PC-9 (cell line): Measurements from ENCODE around the gene CDC16. TPM values are rescaled to one million over a fixed set of nuclear protein-coding genes. Genes with fewer than 3 reads are reported as not detected.
"Not testable (repeated sequence)": the region's sequence is repeated elsewhere in the genome, so short reads cannot be mapped to it uniquely, and the experiment has no call there.

Experiments used
- BruUV-seq: library from RNA; stranded (reverse); fragments of 400-500 nt; replicated peaks from 2 replicates; lab custom pipeline; 2021; lab: Mats Ljungman, UMichigan
- CTCF ChIA-PET: fragments of 300-600 bp; sonication (Branson Sonifier 250); formaldehyde crosslinking; loops from one replicate; lab custom pipeline; 2022; ENCODE audit warnings: antibody characterized with exemption; lab: Charles Lee
- POLR2A ChIA-PET: fragments of 300-600 bp; sonication (Branson Sonifier 250); formaldehyde crosslinking; loops from one replicate; lab custom pipeline; 2022; ENCODE audit warnings: antibody characterized with exemption; ENCODE audit not compliant: unreplicated experiment; lab: Charles Lee
- DNase-seq, 2 experiments: peaks; one replicate each; pipeline versions ENCODE4 v3.0.0 to v3.0.0-alpha.2; 2015 to 2022; ENCODE audit warnings: mixed read lengths in 1 of 2
- H2AFZ ChIP-seq: fragments of 200-600 bp; sonication (generic); 2 replicates; pipeline ENCODE4 v1.8.1; 2017; ENCODE audit warnings: antibody characterized with exemption
- H3F3A ChIP-seq: fragments of 200-600 bp; sonication (generic); 2 replicates; pipeline ENCODE4 v1.8.1; 2017; ENCODE audit warnings: antibody characterized with exemption, mild to moderate bottlenecking, low read depth; ENCODE audit not compliant: insufficient read depth
- H3K27ac ChIP-seq: fragments of 200-600 bp; sonication (generic); 2 replicates; pipeline ENCODE4 v1.6.1; 2016; ENCODE audit warnings: mixed run types
- H3K27me3 ChIP-seq: fragments of 200-600 bp; sonication (generic); 2 replicates; pipeline ENCODE4 v1.6.1; 2016; ENCODE audit warnings: low read depth, mixed run types; ENCODE audit not compliant: insufficient read depth
- H3K36me3 ChIP-seq: fragments of 200-600 bp; sonication (generic); 2 replicates; pipeline ENCODE4 v1.6.1; 2016; ENCODE audit warnings: low read depth, mixed run types
- H3K4me1 ChIP-seq: fragments of 200-600 bp; sonication (generic); replicated peaks from 2 replicates; pipeline ENCODE4 v1.6.1; 2016; ENCODE audit warnings: mixed run types; ENCODE audit not compliant: insufficient read depth
- H3K4me2 ChIP-seq: fragments of 200-600 bp; sonication (generic); 2 replicates; pipeline ENCODE4 v1.6.1; 2017; ENCODE audit warnings: mixed run types
- H3K4me3 ChIP-seq: fragments of 200-600 bp; sonication (generic); 2 replicates; pipeline ENCODE4 v1.6.1; 2016; ENCODE audit warnings: mixed run types
- H3K79me2 ChIP-seq: fragments of 200-600 bp; sonication (generic); 2 replicates; pipeline ENCODE4 v1.6.1; 2017; ENCODE audit warnings: low read depth, mixed run types
- H3K9me2 ChIP-seq: fragments of 200-600 bp; sonication (generic); 2 replicates; pipeline ENCODE4 v1.8.1; 2017; ENCODE audit warnings: mild to moderate bottlenecking; ENCODE audit not compliant: insufficient read depth
- H3K9me3 ChIP-seq: fragments of 200-600 bp; sonication (generic); 2 replicates; pipeline ENCODE4 v1.8.1; 2016; ENCODE audit warnings: low read depth; ENCODE audit not compliant: insufficient read depth
- H4K20me1 ChIP-seq: fragments of 200-600 bp; sonication (generic); 2 replicates; pipeline ENCODE4 v1.8.1; 2017; ENCODE audit not compliant: insufficient read depth
- CTCF ChIP-seq: fragments of 200-600 bp; sonication (generic); conservative IDR thresholded peaks from 2 replicates; pipeline ENCODE4 v1.6.1; 2017; ENCODE audit warnings: mixed run types, antibody characterized with exemption, mild to moderate bottlenecking, moderate library complexity
- EZH2 ChIP-seq: fragments of 200-600 bp; sonication (generic); IDR thresholded peaks from 2 replicates; pipeline ENCODE4 v1.8.0; 2017; ENCODE audit warnings: antibody characterized with exemption, low read depth
- intact Hi-C: fragments of 100-400 bp; cut with micrococcal nuclease; formaldehyde crosslinking; loops from one replicate; pipeline ENCODE4 v1.10.0; 2022; ENCODE audit not compliant: unreplicated experiment
- total RNA-seq: library from RNA; stranded (reverse); gene quantifications from 2 replicates; pipeline ENCODE4 v1.2.3, GENCODE V29; 2021

Gene CDC16
- total RNA-seq, 1 experiment from 2014 or later: 56.8 TPM

DNA sequence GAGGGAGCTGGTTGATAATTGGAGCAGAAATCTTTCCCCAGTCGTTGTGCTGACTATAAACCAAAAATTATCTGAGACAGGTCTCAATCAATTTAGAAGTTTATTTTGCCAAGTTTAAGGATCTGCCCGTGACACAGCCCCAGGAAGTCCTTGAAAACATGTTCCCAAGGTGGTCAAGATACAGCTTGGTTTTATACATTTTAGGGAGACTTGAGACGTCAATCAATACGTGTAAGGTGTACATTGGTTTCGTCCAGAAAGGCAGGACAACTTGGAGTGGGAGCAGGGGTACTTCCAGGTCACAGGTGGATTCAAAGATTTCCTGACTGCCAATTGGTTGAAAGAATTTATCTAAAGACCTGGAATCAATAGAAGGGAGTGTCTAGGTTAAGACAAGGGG is 38.1 kb upstream of the CDC16 start:
- H3F3A ChIP-seq: no peaks in the 10 kb centered on the region
- ChIA-PET CTCF (no interaction called here), POLR2A (no interaction called here)
- intact Hi-C loops: no loop called here
- no peak overlapping the region for H3K4me2 ChIP-seq
- H3K27ac ChIP-seq: no peak overlapping the region
- no peaks in the 10 kb centered on the region for H3K4me1 ChIP-seq
- no peaks in the 10 kb centered on the region for H3K27me3 ChIP-seq
- no peak for DNase-seq
- no peaks in the 10 kb centered on the region for H3K79me2 ChIP-seq
- no peaks in the 10 kb centered on the region for H3K9me2 ChIP-seq
- BruUV-seq: no TSS peak
- H3K36me3 ChIP-seq: no peaks in the 10 kb centered on the region
- TF ChIP-seq CTCF (no peak), EZH2 (no peak)
- H3K4me3 ChIP-seq: no peak overlapping the region
- H2AFZ ChIP-seq: no peak overlapping the region
- no peaks in the 10 kb centered on the region for H4K20me1 ChIP-seq
- no peaks in the 10 kb centered on the region for H3K9me3 ChIP-seq

DNA sequence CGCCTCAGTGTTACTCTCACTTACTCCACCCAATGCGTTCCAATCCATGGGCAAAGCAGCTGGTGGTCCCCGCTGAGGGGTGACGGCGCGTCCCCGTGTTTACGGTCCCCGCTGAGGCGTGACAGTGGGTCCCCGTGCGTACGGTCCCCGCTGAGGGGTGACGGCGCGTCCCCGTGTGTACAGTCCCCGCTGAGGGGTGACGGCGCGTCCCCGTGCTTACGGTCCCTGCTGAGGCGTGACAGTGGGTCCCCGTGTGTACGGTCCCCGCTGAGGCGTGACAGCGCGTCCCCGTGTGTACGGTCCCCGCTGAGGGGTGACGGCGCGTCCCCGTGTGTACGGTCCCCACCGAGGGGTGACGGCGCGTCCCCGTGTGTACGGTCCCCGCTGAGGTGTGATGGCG is 36.1 kb upstream of the CDC16 start:
- no peaks in the 10 kb centered on the region for H3K9me3 ChIP-seq
- H2AFZ ChIP-seq: no peak overlapping the region
- no peak overlapping the region for H3K4me2 ChIP-seq
- H3K9me2 ChIP-seq: no peaks in the 10 kb centered on the region
- no peak overlapping the region for H3K27ac ChIP-seq
- H3K4me3 ChIP-seq: no peak overlapping the region
- no peaks in the 10 kb centered on the region for H3K4me1 ChIP-seq
- no peak for DNase-seq
- POLR2A ChIA-PET: no interaction called here
- TF ChIP-seq EZH2: no peak
- no peak for TF ChIP-seq CTCF
- intact Hi-C loops: no loop called here
- no TSS peak for BruUV-seq
- no peaks in the 10 kb centered on the region for H3K79me2 ChIP-seq
- CTCF ChIA-PET: no interaction called here
- no peaks in the 10 kb centered on the region for H3K27me3 ChIP-seq
- no peaks in the 10 kb centered on the region for H3K36me3 ChIP-seq
- no peaks in the 10 kb centered on the region for H4K20me1 ChIP-seq
- H3F3A ChIP-seq: no peaks in the 10 kb centered on the region

- H3K79me2 ChIP-seq, H3K9me3 ChIP-seq, H3F3A ChIP-seq, H4K20me1 ChIP-seq, H2AFZ ChIP-seq, H3K4me3 ChIP-seq, H3K4me1 ChIP-seq, H3K9me2 ChIP-seq, intact Hi-C loops, CTCF ChIA-PET, DNase-seq, H3K27me3 ChIP-seq, H3K27ac ChIP-seq, POLR2A ChIA-PET, H3K36me3 ChIP-seq, H3K4me2 ChIP-seq, BruUV-seq: not testable (repeated sequence)
Measured at GRCh38 chr13:114199526-114199925, 35.2 kb upstream of the CDC16 start.

DNA sequence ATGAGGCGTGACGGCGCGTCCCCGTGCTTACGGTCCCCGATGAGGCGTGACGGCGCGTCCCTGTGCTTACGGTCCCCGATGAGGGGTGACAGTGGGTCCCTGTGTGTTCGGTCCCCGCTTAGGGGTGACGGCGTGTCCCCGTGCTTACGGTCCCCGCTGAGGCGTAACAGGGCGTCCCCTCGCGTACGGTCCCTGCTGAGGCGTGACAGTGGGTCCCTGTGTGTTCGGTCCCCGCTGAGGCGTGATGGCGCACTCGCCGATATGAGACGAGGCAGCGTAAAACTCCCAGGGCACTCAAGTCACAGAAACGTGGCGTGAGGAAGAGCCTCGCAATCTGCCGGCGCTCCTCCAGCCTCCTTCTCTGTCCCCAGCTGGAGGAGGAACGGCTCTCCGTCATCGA is 34.7 kb upstream of the CDC16 start:
- H3K4me3 ChIP-seq: no peak overlapping the region
- no peak overlapping the region for H2AFZ ChIP-seq
- no TSS peak for BruUV-seq
- H3K27ac ChIP-seq: no peak overlapping the region
- H3F3A ChIP-seq: no peaks in the 10 kb centered on the region
- no peaks in the 10 kb centered on the region for H3K4me1 ChIP-seq
- TF ChIP-seq EZH2 (no peak), CTCF (no peak)
- no peak overlapping the region for H3K4me2 ChIP-seq
- ChIA-PET POLR2A (no interaction called here), CTCF (no interaction called here)
- intact Hi-C loops: no loop called here
- no peak for DNase-seq
- no peaks in the 10 kb centered on the region for H3K79me2 ChIP-seq
- no peaks in the 10 kb centered on the region for H3K27me3 ChIP-seq
- no peaks in the 10 kb centered on the region for H3K9me3 ChIP-seq
- H4K20me1 ChIP-seq: no peaks in the 10 kb centered on the region
- no peaks in the 10 kb centered on the region for H3K9me2 ChIP-seq
- H3K36me3 ChIP-seq: no peaks in the 10 kb centered on the region
